NCI-H2196 (cell line): ENCODE measurements around the gene APLP1.
"Not testable (repeated sequence)": the region's sequence is repeated elsewhere in the genome, so short reads cannot be mapped to it uniquely, and the experiment has no call there.

Source experiments
- DNase-seq: peaks from one replicate; lab custom pipeline; 2025; ENCODE audit not compliant: unreplicated experiment; lab: John Stamatoyannopoulos, UW

APLP1 gene

DNA sequence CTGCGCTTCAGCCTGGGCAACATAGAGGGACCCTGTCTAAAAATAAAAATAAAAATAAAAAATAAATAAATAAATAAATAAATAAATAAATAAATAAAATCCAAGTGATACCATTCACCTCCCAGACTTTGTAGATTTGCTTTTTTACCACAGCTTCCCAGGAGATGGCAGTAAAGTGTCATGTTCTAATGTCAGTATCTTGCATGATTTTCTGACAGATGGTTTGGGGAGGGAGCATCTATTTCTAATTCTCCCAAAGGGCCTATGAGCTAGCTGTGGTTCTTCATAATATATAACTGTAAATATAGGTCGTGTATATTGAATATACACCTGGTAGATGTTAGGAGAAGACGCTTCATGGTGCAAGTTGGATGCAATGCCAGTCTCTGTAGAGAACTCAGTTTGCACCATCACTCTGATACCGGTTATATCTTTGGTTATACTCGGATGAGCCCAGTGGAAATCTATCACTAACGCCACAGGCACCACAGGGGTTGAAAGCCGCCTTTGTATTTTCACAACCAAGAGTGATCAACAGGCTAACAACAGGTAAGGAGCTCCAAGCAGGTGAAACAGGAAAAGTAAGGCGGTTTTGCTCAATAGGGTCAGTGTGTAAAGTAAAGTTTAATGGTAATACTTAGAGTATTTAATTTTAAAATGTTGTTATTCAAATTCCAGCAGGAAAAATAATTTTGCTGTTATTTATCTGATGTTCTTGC is 13.9 kb downstream of the APLP1 start:
- peak; percentile 77 for DNase-seq

- no peak for DNase-seq
Measured at GRCh38 chr19:35883882-35884281, 15.5 kb downstream of the APLP1 start.

DNA sequence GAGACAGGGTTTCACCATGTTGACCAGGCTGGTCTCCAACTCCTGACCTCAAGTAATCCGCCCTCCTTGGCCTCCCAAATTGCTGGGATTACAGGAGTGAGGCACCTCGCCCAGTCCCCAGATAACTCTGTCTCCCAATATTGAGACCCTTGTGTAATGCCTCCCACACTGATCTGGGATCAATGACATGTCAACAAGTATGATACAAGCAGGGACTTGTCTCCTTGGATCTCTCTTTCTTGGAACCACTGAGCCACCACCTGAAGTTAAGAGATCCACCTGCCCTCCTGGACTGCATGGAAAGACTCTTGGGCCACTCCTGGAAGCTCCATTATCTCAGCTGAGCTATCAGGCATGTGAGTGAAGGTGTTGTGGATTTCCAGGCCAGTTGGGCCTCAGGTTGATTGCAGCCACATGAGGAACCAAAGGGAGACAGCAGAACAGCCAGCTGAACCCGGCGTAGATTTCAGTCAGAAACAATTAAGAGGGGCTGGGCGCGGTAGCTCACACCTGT is 16.9 kb downstream of the APLP1 start:
- no peak for DNase-seq

DNA sequence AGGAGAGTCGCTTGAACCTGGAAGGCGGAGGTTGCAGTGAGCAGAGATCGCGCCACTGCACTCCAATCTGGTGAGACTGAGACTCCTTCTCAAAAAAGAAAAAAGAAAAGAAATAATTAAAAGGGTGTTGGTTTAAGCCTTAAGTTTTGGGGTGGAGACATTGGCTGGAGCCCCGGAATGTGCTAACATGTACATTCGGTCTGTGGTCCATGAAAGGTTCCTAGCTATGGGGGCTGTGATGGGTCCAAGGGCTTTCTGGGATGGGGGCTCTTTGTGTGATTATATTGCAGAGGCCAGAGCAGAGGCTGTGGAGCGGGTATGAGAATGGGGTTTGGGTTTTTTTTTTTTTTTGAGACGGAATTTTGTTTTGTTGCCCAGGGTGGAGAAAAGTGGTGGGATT is 17.5 kb downstream of the APLP1 start:
- no peak for DNase-seq

DNA sequence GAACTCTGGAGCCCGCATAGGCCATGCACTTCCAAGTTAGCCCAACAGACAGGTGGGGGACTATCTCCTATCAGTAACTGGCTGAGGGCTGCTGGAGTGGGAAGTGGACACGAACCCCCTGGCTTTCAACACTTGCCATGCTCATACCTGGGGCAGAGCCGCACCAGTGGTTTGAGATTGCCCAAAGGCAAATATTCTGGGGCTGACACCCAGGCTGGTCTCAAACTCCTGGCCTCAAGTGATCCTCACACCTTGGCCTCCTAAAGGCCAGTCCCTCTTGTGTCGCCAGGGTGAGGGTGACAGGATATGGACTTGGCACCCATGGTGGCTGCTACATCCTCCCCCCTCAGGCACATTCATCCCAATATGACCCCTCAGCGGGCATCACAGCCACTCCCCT is 18.8 kb downstream of the APLP1 start:
- no peak for DNase-seq

DNA sequence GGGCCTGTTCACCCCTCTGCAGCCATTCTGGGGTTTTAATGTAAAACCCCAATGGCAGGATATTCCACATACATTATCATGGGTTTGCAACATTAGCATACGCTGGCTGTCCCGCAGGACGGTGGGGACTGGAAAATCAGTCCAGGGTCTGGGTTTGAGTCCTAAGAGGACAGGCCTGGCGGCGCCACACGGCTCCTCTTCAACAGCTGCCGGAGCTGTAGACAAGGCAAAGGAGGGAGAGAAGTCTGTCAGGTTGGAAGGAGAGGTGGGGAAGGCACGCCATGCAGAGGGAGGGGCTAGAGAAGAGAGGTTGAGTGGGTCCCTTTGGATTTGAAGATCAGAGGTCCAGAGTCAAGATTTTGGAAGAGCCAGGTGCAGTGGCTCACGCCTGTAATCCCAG is 20.0 kb downstream of the APLP1 start:
- DNase-seq = no peak

DNA sequence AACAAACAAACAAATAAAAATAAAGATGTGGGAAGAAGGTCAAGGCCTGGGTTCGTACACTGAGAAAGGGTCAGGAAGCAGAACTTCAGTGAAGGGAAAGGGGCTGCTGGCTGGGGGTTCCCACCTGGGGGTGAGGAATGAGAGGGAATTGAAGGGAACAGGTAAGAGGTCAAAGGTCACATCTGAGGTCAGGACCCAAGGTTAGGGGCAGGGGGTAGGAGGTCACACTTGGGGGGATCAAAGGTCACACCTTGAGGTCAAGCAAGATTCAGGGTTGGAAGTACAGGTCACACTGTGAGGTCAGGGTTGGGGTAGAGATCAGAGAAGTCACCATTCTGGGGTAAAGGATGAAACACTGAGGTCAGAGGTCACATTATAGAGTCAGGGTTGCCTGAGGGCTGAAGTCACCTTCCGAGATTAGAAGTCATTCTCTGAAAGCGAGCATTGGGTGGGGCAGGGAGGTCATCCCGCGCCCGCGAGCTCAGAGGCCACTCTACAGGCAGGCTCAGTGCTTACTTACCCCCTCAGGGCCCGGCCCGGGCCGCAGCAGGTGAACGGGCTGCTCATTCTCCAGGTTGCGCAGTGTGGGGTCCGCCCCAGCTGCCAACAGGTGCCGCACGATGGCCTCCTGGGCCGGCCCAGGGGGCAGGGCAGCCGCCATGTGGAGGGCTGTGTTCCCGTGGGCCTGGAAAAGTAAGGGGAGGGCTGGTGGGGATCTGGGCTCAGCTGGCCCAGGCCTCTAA is 21.2 kb downstream of the APLP1 start:
- no peak for DNase-seq

- DNase-seq = no peak
Measured at GRCh38 chr19:35890113-35890650, 21.8 kb downstream of the APLP1 start.

DNA sequence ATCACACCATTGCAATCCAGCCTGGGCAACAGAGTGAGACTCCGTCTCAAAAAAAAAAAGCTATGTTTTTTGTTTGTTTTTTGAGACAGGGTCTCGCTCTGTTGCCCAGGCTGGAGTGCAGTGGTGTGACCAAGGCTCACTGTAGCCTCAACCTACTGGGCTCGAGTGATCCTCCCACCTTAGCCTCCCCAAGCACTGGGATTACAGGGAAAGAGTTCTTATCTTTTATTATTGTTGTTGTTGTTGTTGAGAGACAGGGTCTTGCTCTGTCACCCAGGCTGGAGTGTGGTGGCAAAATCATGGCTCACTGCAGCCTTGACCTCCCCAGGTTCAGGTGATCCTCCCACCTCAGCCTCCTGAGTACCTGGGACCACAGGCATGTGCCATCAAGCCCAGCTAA is 23.4 kb downstream of the APLP1 start:
- not testable (repeated sequence) for DNase-seq

- DNase-seq = no peak
Measured at GRCh38 chr19:35894342-35894741, 26.0 kb downstream of the APLP1 start.

DNA sequence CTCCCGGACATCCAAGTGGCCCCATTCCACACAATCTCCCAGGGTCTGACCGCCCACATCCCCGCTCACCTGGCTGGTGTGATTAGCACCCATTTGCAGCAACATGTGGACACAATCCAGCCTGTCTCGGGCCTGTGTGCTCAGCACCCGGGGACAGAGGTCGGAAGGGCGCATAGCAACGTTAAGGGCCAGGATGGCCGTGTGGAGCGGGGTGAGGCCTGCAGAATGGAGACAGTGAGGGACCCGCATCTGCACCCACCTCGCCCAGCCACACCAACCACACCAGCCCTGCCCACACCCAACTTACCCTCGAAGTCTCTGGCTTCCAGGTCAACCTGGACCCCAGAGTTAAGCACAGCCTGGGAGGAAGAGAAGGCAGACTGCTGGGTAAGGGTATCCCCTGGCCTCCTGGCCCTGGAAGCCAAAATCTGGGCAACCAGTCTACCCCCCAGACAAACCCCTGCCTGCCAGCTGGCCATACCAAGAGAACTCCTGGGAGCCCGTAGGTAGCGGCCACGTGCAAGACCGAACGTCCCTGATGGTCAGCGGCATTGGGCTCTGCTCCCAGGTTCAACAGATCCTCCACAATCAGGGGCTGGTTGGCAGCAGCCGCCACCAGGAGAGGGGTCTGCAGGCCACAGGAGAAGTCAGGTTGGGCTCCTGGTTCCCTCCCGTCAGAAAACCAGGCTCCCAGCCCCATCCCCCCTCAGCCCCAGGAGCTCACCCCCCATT is 27.7 kb downstream of the APLP1 start:
- no peak for DNase-seq

- no peak for DNase-seq
Measured at GRCh38 chr19:35896643-35897040, 28.3 kb downstream of the APLP1 start.

- DNase-seq = no peak
Measured at GRCh38 chr19:35897706-35898451, 29.5 kb downstream of the APLP1 start.

DNA sequence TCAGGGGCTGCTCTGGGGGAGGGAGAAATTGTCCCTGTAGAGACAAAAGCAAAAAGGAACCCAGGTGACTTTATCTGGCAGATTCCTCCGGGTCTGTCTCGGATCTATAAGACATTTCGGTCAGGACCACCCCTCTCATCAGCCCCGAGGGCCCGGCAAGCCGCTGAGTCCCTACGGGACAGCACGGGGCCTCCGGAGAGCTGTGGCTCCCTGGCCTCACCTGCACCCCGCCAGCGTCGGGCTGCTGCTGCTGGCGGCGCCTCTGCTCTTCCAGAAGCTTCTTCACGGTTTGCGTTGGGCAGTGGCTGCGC is 30.1 kb downstream of the APLP1 start:
- no peak for DNase-seq

- peak; percentile 86 for DNase-seq
Measured at GRCh38 chr19:35899547-35900214, 31.3 kb downstream of the APLP1 start.

GRCh38 chr19:35901055-35901644 is 32.8 kb downstream of the APLP1 start:
- DNase-seq = no peak

GRCh38 chr19:35901854-35902661 is 33.7 kb downstream of the APLP1 start, which contains the start of gene HCST:
HCST (plus strand) TSS chr19:35902529; CDS start chr19:35902594, 65 bp downstream.
- no peak for DNase-seq

DNA sequence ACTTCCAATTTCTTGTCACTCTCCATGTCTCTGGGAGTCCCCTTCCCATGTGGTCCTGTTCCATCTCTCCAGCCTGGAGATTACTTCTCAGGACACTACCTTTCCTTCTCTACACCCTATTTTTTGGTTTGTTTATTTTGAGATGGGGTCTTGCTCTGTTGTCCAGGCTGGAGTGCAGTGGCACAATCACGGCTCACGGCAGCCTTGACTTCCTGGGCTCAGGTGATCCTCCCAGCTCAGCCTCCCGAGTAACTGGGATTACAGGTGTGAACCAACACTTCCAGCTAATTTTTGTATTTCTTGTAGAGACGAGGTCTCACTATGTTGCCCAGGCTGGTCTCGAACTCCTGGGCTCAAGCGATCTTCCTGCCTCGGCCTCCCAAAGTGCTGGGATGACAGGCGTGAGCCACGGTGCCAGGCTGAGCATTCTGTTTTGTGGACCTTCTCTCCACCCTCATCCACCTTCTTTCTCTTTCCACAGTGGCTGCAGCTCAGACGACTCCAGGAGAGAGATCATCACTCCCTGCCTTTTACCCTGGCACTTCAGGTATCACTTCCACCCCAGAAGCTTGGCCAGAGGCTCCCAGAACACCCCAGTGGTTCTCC is 34.6 kb downstream of the APLP1 start:
- no peak for DNase-seq
